SK-N-SH treated with all-trans-retinoic acid at 6 μM for 48 hours (cell line): ENCODE results near the gene CBX5.
"Not testable (repeated sequence)": the region's sequence is repeated elsewhere in the genome, so short reads cannot be mapped to it uniquely, and the experiment has no call there.

Source experiments
- ATAC-seq: fragments of 200-7000 bp; cut with Tn5 transposase; 3 replicates; pipeline ENCODE4 v1.9.1; 2020; ENCODE audit warnings: mild to moderate bottlenecking, moderate library complexity
- ARNTL ChIP-seq: fragments of 450-650 bp; formaldehyde crosslinking; IDR thresholded peaks from 2 replicates; pipeline ENCODE4 v1.5.0; 2020; ENCODE audit warnings: low read depth, mild to moderate bottlenecking, moderate library complexity, borderline replicate concordance
- BACH2 ChIP-seq: fragments of 250-450 bp; sonication (Bioruptor Pico); IDR thresholded peaks from 2 replicates; pipeline ENCODE4 v1.9.0; 2021; ENCODE audit warnings: mild to moderate bottlenecking, borderline replicate concordance
- CREB5 ChIP-seq: fragments of 250-450 bp; sonication (Bioruptor Pico); IDR thresholded peaks from 2 replicates; pipeline ENCODE4 v1.5.1; 2020; ENCODE audit warnings: low read depth, mild to moderate bottlenecking, moderate library complexity
- CSDC2 ChIP-seq: fragments of 250-450 bp; sonication (Bioruptor Pico); IDR thresholded peaks from 2 replicates; pipeline ENCODE4 v1.5.0; 2020; ENCODE audit warnings: mild to moderate bottlenecking, moderate library complexity
- ESRRG ChIP-seq: fragments of 250-450 bp; sonication (Bioruptor Pico); IDR thresholded peaks from 2 replicates; pipeline ENCODE4 v1.6.1; 2021; ENCODE audit warnings: mild to moderate bottlenecking
- GLIS3 ChIP-seq: fragments of 250-450 bp; sonication (Bioruptor Pico); IDR thresholded peaks from 2 replicates; pipeline ENCODE4 v1.5.0; 2020; ENCODE audit warnings: mild to moderate bottlenecking, moderate library complexity
- ISL1 ChIP-seq: fragments of 250-450 bp; sonication (Bioruptor Pico); IDR thresholded peaks from 2 replicates; pipeline ENCODE4 v2.1.2; 2022; ENCODE audit warnings: mild to moderate bottlenecking, moderate library complexity
- OSR1 ChIP-seq: fragments of 250-450 bp; sonication (Bioruptor Pico); IDR thresholded peaks from 2 replicates; pipeline ENCODE4 v1.8.0; 2022; ENCODE audit warnings: moderate library complexity, mild to moderate bottlenecking, inconsistent platforms
- POU6F1 ChIP-seq: fragments of 250-450 bp; sonication (Bioruptor Pico); IDR thresholded peaks from 2 replicates; pipeline ENCODE4 v1.8.0; 2021; ENCODE audit warnings: low read depth, mild to moderate bottlenecking, moderate library complexity, borderline replicate concordance
- PPARA ChIP-seq: fragments of 250-450 bp; sonication (Bioruptor Pico); IDR thresholded peaks from 2 replicates; pipeline ENCODE4 v1.5.0; 2020; ENCODE audit warnings: mild to moderate bottlenecking, borderline replicate concordance
- RARB ChIP-seq: fragments of 250-450 bp; sonication (Bioruptor Pico); IDR thresholded peaks from 2 replicates; pipeline ENCODE4 v1.8.0; 2021; ENCODE audit warnings: mild to moderate bottlenecking, moderate library complexity
- SNAI2 ChIP-seq: fragments of 250-450 bp; sonication (Bioruptor Pico); IDR thresholded peaks from 2 replicates; pipeline ENCODE4 v1.5.0; 2020; ENCODE audit warnings: mild to moderate bottlenecking, moderate library complexity
- TCF4 ChIP-seq: fragments of 250-450 bp; sonication (Bioruptor Pico); IDR thresholded peaks from 2 replicates; pipeline ENCODE4 v1.8.0; 2021; ENCODE audit warnings: mild to moderate bottlenecking, moderate library complexity, borderline replicate concordance
- TOX ChIP-seq: fragments of 250-450 bp; sonication (Bioruptor Pico); IDR thresholded peaks from 2 replicates; pipeline ENCODE4 v1.8.0; 2021; ENCODE audit warnings: mild to moderate bottlenecking, moderate library complexity, borderline replicate concordance
- ZC3H10 ChIP-seq: fragments of 250-450 bp; sonication (Bioruptor Pico); IDR thresholded peaks from 2 replicates; pipeline ENCODE4 v1.5.1; 2021; ENCODE audit warnings: mild to moderate bottlenecking, moderate library complexity
- ZFP3 ChIP-seq: fragments of 250-450 bp; sonication (Bioruptor Pico); IDR thresholded peaks from 2 replicates; pipeline ENCODE4 v1.5.0; 2020; ENCODE audit warnings: mild to moderate bottlenecking, moderate library complexity
- ZFP30 ChIP-seq: fragments of 450-650 bp; formaldehyde crosslinking; IDR thresholded peaks from 2 replicates; pipeline ENCODE4 v1.5.0; 2022; ENCODE audit warnings: mild to moderate bottlenecking, moderate library complexity
- ZNF565 ChIP-seq: fragments of 450-650 bp; formaldehyde crosslinking; conservative IDR thresholded peaks from 2 replicates; pipeline ENCODE4 v1.5.0; 2020; ENCODE audit warnings: low read depth, mild to moderate bottlenecking, moderate library complexity
- ZNF8 ChIP-seq: fragments of 450-650 bp; formaldehyde crosslinking; IDR thresholded peaks from 2 replicates; pipeline ENCODE4 v1.5.0; 2020; ENCODE audit warnings: mild to moderate bottlenecking, moderate library complexity
- TF ChIP-seq, protein P1 (sequence below): fragments of 250-450 bp; sonication (Bioruptor Pico); IDR thresholded peaks from 2 replicates; pipeline ENCODE4 v1.5.0; 2020; ENCODE audit warnings: mild to moderate bottlenecking, moderate library complexity

The CBX5 gene

DNA sequence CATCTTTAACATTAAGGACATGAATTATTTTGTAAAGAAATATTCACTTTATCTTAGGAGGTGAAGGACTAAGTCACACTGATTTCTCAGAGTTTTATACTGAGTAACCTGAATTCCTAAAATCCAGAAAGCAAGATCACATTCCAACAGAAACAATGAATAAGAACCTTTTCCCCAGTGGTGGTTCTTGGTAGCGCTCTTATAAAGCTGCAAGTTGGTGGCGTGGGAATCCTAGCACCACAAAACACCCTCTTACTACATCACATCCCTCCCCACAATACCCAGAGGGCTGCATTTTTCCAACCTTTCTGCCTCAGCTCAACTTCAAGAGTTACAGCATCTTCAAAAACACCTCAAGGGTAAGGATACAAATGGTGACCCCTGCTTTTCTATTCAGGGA is 47.1 kb downstream of the CBX5 start (continued):
- TF ChIP-seq, protein P1, sequence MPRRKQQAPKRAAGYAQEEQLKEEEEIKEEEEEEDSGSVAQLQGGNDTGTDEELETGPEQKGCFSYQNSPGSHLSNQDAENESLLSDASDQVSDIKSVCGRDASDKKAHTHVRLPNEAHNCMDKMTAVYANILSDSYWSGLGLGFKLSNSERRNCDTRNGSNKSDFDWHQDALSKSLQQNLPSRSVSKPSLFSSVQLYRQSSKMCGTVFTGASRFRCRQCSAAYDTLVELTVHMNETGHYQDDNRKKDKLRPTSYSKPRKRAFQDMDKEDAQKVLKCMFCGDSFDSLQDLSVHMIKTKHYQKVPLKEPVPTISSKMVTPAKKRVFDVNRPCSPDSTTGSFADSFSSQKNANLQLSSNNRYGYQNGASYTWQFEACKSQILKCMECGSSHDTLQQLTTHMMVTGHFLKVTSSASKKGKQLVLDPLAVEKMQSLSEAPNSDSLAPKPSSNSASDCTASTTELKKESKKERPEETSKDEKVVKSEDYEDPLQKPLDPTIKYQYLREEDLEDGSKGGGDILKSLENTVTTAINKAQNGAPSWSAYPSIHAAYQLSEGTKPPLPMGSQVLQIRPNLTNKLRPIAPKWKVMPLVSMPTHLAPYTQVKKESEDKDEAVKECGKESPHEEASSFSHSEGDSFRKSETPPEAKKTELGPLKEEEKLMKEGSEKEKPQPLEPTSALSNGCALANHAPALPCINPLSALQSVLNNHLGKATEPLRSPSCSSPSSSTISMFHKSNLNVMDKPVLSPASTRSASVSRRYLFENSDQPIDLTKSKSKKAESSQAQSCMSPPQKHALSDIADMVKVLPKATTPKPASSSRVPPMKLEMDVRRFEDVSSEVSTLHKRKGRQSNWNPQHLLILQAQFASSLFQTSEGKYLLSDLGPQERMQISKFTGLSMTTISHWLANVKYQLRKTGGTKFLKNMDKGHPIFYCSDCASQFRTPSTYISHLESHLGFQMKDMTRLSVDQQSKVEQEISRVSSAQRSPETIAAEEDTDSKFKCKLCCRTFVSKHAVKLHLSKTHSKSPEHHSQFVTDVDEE (CRISPR knock-in tag), result no peak
- TF ChIP-seq ZFP30 (CRISPR knock-in tag), result no peak
- TF ChIP-seq RARB (CRISPR knock-in tag), result no peak
- no peak for TF ChIP-seq ISL1 (CRISPR knock-in tag)
- no peak for TF ChIP-seq POU6F1

- not testable (repeated sequence) for ATAC-seq
These were observed 48.7 kb downstream of the CBX5 start for GRCh38 chr12:54231269-54231668.

GRCh38 chr12:54230555-54230954 is 49.4 kb downstream of the CBX5 start:
- no peak for ATAC-seq
- TF ChIP-seq TOX (CRISPR knock-in tag) (no peak), ESRRG (CRISPR knock-in tag) (no peak), PPARA (CRISPR knock-in tag) (no peak), SNAI2 (CRISPR knock-in tag) (no peak), ARNTL (no peak), CREB5 (CRISPR knock-in tag) (no peak), ZFP3 (no peak), TCF4 (no peak), OSR1 (no peak), ZNF8 (CRISPR knock-in tag) (no peak), RARB (CRISPR knock-in tag) (no peak)
- TF ChIP-seq, protein P1 (CRISPR knock-in tag), result no peak
- TF ChIP-seq, all 23 proteins: peak for 0

- peak; percentile 85 for ATAC-seq
These were observed 50.2 kb downstream of the CBX5 start for GRCh38 chr12:54229624-54230212.

DNA sequence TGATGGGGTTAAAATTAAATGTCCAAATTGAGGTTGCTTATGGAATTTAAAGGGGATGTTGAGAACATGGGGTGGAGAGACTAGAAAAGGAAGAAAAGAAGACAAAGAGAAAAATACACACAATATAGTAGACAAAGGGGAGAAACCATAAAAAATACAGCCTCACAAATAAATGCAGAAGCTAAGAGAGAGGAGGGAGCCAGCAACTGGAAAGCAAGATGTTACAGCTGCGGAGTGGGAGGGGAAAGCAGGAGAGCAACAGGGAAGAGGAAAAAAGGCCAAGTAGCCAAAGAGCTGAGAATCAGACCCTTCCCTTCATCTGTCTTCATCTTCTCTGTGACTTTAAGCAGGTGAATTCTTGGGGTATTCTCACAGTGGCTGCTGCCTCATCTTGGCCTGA is 51.5 kb downstream of the CBX5 start:
- TF ChIP-seq POU6F1, result no peak
- no peak for TF ChIP-seq CSDC2
- TF ChIP-seq ZNF565 (CRISPR knock-in tag), result no peak
- TF ChIP-seq SNAI2 (CRISPR knock-in tag), result no peak
- TF ChIP-seq ARNTL, result no peak
- TF ChIP-seq ZFP30 (CRISPR knock-in tag), result no peak
- TF ChIP-seq BACH2 (CRISPR knock-in tag), result no peak
- no peak for TF ChIP-seq ISL1 (CRISPR knock-in tag)
- no peak for TF ChIP-seq TOX (CRISPR knock-in tag)
- TF ChIP-seq ESRRG (CRISPR knock-in tag), result no peak
- TF ChIP-seq OSR1, result no peak
- TF ChIP-seq, protein P1 (CRISPR knock-in tag), result no peak
- no peak for TF ChIP-seq GLIS3 (CRISPR knock-in tag)
- TF ChIP-seq TCF4, result no peak
- TF ChIP-seq RARB (CRISPR knock-in tag), result no peak
- ATAC-seq, result no peak

More at GRCh38 chr12:54229624-54230212, 50.2 kb downstream of the CBX5 start:
- TF ChIP-seq ZFP3, result 0 out of 2 replicates have a peak, but pooled peaks have one; percentile 46
- TF ChIP-seq ZC3H10 (CRISPR knock-in tag), result no peak

GRCh38 chr12:54227927-54228326 is 52.0 kb downstream of the CBX5 start:
- ATAC-seq, result not testable (repeated sequence)
